ENCODE measurements around the gene STX10. TPM values are rescaled to one million over a fixed set of nuclear protein-coding genes. Genes with fewer than 3 reads are reported as not detected.
A peak's percentile ranks its signal among the peaks of the same experiment; 100 is the strongest.

STX10 gene
- total RNA-seq, 2 donors from 2014 or later: 54.2 to 65.3 TPM

DNA sequence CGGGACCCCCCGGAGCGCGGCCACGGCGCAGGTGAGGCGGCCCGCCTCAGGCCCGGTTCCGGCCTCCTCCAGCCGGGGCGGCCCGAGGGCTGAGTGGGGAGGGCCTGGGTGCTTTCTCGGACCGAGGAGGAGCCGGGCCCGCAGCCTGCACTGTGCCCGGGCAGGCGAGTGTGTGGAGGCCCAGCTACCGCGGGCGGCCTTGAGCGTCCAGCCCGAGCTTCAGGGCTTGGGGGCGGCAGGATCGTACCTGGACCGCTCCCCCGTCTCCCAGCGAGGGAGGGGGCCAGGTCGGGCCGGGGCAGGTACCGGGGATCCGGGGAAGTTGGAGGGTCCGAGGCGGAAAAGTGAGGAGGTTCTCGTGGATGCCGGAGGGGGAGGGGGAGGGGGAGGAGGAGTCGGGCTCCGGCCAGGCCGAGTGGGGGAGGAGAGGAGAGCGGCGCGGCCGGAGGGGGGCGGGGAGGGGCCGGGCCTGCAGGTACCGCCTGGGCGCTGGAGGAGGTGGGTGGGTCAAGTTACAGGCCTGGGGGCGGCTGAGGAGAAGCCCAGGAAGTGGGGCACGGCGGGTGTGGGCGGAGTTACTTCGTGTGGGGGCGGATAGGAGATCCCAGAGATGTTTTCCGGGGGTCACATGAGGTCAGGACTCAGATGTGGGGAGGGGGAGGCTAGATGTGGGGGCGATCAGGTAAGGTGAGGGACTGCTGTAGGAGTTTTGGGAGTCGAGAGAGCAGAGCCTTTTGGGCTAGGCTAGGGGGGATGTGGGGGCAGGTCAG is 31.6 kb downstream of the STX10 start:
- DNase-seq (peak in 3 of 4 donors; percentile 45 to 50 (median 49)), ATAC-seq (peak; percentile 7)
- H3K4me1 ChIP-seq: peaks cover 36% of the 10 kb centered on the region
- TF ChIP-seq, protein P1, sequence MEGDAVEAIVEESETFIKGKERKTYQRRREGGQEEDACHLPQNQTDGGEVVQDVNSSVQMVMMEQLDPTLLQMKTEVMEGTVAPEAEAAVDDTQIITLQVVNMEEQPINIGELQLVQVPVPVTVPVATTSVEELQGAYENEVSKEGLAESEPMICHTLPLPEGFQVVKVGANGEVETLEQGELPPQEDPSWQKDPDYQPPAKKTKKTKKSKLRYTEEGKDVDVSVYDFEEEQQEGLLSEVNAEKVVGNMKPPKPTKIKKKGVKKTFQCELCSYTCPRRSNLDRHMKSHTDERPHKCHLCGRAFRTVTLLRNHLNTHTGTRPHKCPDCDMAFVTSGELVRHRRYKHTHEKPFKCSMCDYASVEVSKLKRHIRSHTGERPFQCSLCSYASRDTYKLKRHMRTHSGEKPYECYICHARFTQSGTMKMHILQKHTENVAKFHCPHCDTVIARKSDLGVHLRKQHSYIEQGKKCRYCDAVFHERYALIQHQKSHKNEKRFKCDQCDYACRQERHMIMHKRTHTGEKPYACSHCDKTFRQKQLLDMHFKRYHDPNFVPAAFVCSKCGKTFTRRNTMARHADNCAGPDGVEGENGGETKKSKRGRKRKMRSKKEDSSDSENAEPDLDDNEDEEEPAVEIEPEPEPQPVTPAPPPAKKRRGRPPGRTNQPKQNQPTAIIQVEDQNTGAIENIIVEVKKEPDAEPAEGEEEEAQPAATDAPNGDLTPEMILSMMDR (IDR thresholded peaks at IDR 0.05): no peak
- no peak for TF ChIP-seq POLR2A (IDR thresholded peaks at IDR 0.05)
- H3K27ac ChIP-seq: peak overlapping the region in 3 of 4 donors; percentile 24 to 53 (median 39)
- no peaks in the 10 kb centered on the region for H3K27me3 ChIP-seq
- H3K4me3 ChIP-seq: peak overlapping the region; percentile 83 to 89
- intact Hi-C loops (cut with DNase I): no loop called here
- H3K9me3 ChIP-seq: no peaks in the 10 kb centered on the region
- H3K36me3 ChIP-seq (replicated peaks in 1 of 2; ENCODE audit: insufficient read depth in 1 of 2, low read depth in 2 of 2): no peaks in the 10 kb centered on the region
- WGBS, 2 donors: 0 to 1% methylated on average over 36 to 51 of the region's 57 CpGs

DNA sequence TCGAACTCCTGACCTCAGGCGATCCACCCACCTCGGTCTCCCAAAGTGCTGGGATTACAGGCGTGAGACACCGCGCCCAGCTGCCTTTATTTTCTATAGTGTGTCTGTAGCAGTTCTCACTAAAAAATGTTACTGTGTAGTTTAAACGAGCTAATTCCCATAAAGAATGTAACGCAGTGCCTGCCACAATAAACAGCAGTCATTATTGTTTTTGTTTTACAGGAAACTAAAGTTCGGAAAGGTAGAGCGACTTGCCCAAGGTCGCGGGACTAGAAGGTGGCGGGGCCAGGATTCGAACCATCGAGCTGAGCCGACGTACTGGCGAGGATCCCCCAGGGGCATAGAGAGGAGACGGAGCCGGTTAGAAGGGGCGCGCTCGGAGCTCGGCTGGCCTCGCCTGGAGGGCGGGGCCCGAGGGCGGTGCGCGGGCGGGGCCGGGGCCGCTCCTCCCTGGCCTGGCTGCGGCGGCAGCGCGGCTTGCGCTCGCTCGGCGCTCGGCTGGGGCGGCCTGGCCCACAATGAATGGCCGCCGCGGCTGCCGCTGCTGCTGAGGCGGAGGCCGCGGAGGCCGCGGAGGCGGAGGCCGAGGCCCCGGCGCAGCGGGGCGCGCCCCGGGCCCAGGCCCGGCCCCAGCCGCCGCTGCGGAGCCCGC is 32.3 kb downstream of the STX10 start, which contains the start of gene NACC1:
Gene NACC1 (plus strand): TSS at position 493 of the 652 bp plus-strand sequence. CDS start 16,944 bp downstream, outside the sequence.
- DNase-seq (peak; percentile 89 to 92 (median 90)), ATAC-seq (peak; percentile 93)
- Histone ChIP-seq H3K4me3 (peak within 1 kb of the TSS; percentile 83 to 89), H3K36me3 (replicated peaks in 1 of 2; ENCODE audit: insufficient read depth in 1 of 2, low read depth in 2 of 2) (peaks cover 0 to 2% of the 10 kb centered on the region in 2 donors), H3K4me1 (peaks cover 36% of the 10 kb centered on the region), H3K9me3 (no peaks in the 10 kb centered on the region), H3K27me3 (no peaks in the 10 kb centered on the region), H3K27ac (peak within 1 kb of the TSS; percentile 33 to 80 (median 60))
- peak in 1 of 3 donors; percentile 12 for TF ChIP-seq POLR2A (IDR thresholded peaks at IDR 0.05)
- TF ChIP-seq, protein P1 (IDR thresholded peaks at IDR 0.05): peak in 1 of 7 experiments; percentile 15
- 4 to 5% methylated on average over 22 to 44 of the region's 65 CpGs for WGBS, 2 donors
- intact Hi-C loops (cut with DNase I): no loop called here

GRCh38 chr19:13117176-13117771 is 32.9 kb downstream of the STX10 start:
- H3K27me3 ChIP-seq: no peaks in the 10 kb centered on the region
- H3K27ac ChIP-seq: peak overlapping the region; percentile 33 to 80 (median 60)
- WGBS, 2 donors: 11 to 12% methylated on average over 20 of the region's 20 CpGs
- peaks cover 36% of the 10 kb centered on the region for H3K4me1 ChIP-seq
- no peak for DNase-seq
- H3K4me3 ChIP-seq: peak overlapping the region; percentile 71 to 89
- intact Hi-C loops (cut with DNase I): no loop called here
- peaks cover 0 to 4% of the 10 kb centered on the region in 2 donors for H3K36me3 ChIP-seq (replicated peaks in 1 of 2; ENCODE audit: insufficient read depth in 1 of 2, low read depth in 2 of 2)
- no peaks in the 10 kb centered on the region for H3K9me3 ChIP-seq
- TF ChIP-seq, protein P1 (IDR thresholded peaks at IDR 0.05): no peak
- no peak for TF ChIP-seq POLR2A (IDR thresholded peaks at IDR 0.05)
- no peak for ATAC-seq

- Histone ChIP-seq H3K36me3 (replicated peaks in 1 of 2; ENCODE audit: insufficient read depth in 1 of 2, low read depth in 2 of 2) (peaks cover 0 to 4% of the 10 kb centered on the region in 2 donors), H3K27ac (peak within 1 kb of the TSS; percentile 33 to 80 (median 60)), H3K9me3 (no peaks in the 10 kb centered on the region), H3K27me3 (no peaks in the 10 kb centered on the region), H3K4me3 (peak within 1 kb of the TSS; percentile 71 to 89), H3K4me1 (peaks cover 36% of the 10 kb centered on the region)
- ATAC-seq: peak; percentile 79
- intact Hi-C loops (cut with DNase I): no loop called here
- 0% methylated on average over 17 to 51 of the region's 51 CpGs for WGBS, 2 donors
- peak; percentile 91 to 95 (median 93) for DNase-seq
- TF ChIP-seq, protein P1 (IDR thresholded peaks at IDR 0.05): peak in 1 of 7 experiments; percentile 1
- TF ChIP-seq POLR2A (IDR thresholded peaks at IDR 0.05): peak in 2 of 3 donors; percentile 44 to 51
These were observed 33.6 kb downstream of the STX10 start, which contains the start of gene TRMT1 for GRCh38 chr19:13116282-13117175. Gene TRMT1 (minus strand): TSS chr19:13116740. CDS start chr19:13116399, 341 bp downstream.
